Karpas-422 (cell line): ENCODE data around the gene CCDC110. TPM values are rescaled to one million over a fixed set of nuclear protein-coding genes. Genes with fewer than 3 reads are reported as not detected.

Experiments used
- DNase-seq: peaks from one replicate; pipeline ENCODE4 v3.0.0-alpha.2; 2015
- H2AFZ ChIP-seq: fragments of 200-600 bp; sonication (generic); 2 replicates; pipeline ENCODE4 v1.6.1; 2014; ENCODE audit warnings: antibody characterized with exemption, low read length, mixed read lengths
- H3K27ac ChIP-seq: fragments of 200-600 bp; sonication (generic); 2 replicates; pipeline ENCODE4 v1.5.1; 2014; ENCODE audit warnings: mild to moderate bottlenecking, low read length, moderate library complexity
- H3K27me3 ChIP-seq: fragments of 200-600 bp; sonication (generic); 2 replicates; pipeline ENCODE4 v1.6.1; 2014; ENCODE audit warnings: low read length, mixed read lengths
- H3K36me3 ChIP-seq: fragments of 200-600 bp; sonication (generic); 2 replicates; pipeline ENCODE4 v1.6.1; 2014; ENCODE audit warnings: low read length, mixed read lengths; ENCODE audit not compliant: insufficient read depth
- H3K4me1 ChIP-seq: fragments of 200-600 bp; sonication (generic); 2 replicates; pipeline ENCODE4 v1.6.1; 2014; ENCODE audit warnings: mild to moderate bottlenecking, low read length, mixed read lengths
- H3K4me2 ChIP-seq: fragments of 200-600 bp; sonication (generic); 2 replicates; pipeline ENCODE4 v1.6.1; 2014; ENCODE audit warnings: low read length, low read depth, mild to moderate bottlenecking; ENCODE audit not compliant: poor library complexity, severe bottlenecking
- H3K4me3 ChIP-seq: fragments of 200-600 bp; sonication (generic); 2 replicates; pipeline ENCODE4 v1.5.1; 2014; ENCODE audit warnings: mild to moderate bottlenecking, antibody characterized with exemption, low read length, mixed read lengths
- H3K79me2 ChIP-seq: fragments of 200-600 bp; sonication (generic); 2 replicates; pipeline ENCODE4 v1.6.1; 2014; ENCODE audit warnings: mild to moderate bottlenecking, low read length, mixed read lengths
- H3K9ac ChIP-seq: fragments of 200-600 bp; sonication (generic); 2 replicates; pipeline ENCODE4 v1.6.0; 2014; ENCODE audit warnings: low read length
- H3K9me2 ChIP-seq: fragments of 200-600 bp; sonication (generic), shearing (Covaris generic); replicated peaks from 2 replicates; pipeline ENCODE4 v1.6.0; 2014; ENCODE audit warnings: mild to moderate bottlenecking, low read length, moderate library complexity; ENCODE audit not compliant: insufficient read depth
- H3K9me3 ChIP-seq: fragments of 300-700, 200-600 bp; sonication (generic); 2 replicates; pipeline ENCODE4 v1.6.1; 2014; ENCODE audit warnings: low read length, mixed read lengths
- H4K20me1 ChIP-seq: fragments of 200-600 bp; sonication (generic); 2 replicates; pipeline ENCODE4 v1.6.1; 2014; ENCODE audit warnings: mild to moderate bottlenecking, antibody characterized with exemption, low read length, low read depth; ENCODE audit not compliant: insufficient read depth
- total RNA-seq: library from RNA; depleted of rRNA; stranded (reverse); fragments of >200 nt; shearing (Covaris generic); gene quantifications from 2 replicates; pipeline ENCODE4 v1.2.3, GENCODE V29; 2014; ENCODE audit warnings: low replicate concordance

CCDC110 gene
- total RNA-seq, 1 experiment from 2014 or later = 2.2 TPM

DNA sequence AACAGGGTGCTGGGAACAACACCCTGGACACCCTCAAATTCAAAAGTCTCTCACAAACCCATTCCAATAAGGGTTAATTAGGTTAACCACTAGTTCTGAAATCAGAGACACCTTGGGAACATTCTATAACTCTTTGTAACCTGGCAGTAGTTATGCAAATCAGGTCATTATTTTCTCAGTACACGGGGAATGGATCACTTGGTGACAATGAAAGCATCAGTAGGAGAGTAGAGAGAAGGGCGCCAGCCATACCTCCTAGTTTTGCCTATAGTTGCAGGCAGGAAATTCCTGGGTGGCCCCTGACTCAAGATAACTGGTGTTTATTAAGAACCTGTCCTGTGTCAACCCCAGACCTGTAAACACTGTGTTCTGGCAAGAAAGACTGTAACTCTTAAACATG lies 2.5 kb downstream of the CCDC110 start:
- Histone ChIP-seq H3K9ac (no peak overlapping the region), H3K4me3 (no peak overlapping the region), H3K4me2 (no peak overlapping the region), H4K20me1 (no peaks in the 10 kb centered on the region), H3K4me1 (peaks cover 17% of the 10 kb centered on the region), H3K9me2 (no peaks in the 10 kb centered on the region), H2AFZ (no peak overlapping the region), H3K9me3 (no peaks in the 10 kb centered on the region), H3K36me3 (no peaks in the 10 kb centered on the region), H3K27me3 (no peaks in the 10 kb centered on the region), H3K27ac (no peak overlapping the region), H3K79me2 (no peaks in the 10 kb centered on the region)
- no peak for DNase-seq

DNA sequence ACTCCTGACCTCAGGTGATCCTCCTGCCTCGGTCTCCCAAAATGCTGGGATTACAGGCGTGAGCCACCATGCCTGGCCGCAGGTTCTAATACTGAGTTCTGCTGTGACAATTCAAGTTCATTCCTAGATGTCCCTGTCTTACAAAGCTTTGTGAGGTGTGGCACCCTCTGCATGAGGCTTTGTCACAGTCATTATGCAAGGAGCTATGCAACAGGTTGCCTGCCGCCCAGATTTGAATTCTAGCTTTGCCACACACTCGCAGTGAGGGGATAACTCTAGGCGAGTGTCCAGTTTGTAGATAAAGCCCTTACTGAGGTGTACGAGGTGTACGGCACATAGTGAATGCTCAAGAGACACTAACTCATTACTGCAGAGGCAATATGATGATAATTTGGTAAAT lies 3.5 kb downstream of the CCDC110 start:
- no peak for DNase-seq

GRCh38 chr4:185467101-185467500 lies 4.4 kb downstream of the CCDC110 start:
- no peak overlapping the region for H3K4me3 ChIP-seq
- no peak for DNase-seq
- no peak overlapping the region for H2AFZ ChIP-seq
- no peak overlapping the region for H3K4me2 ChIP-seq
- H3K9me2 ChIP-seq = no peaks in the 10 kb centered on the region
- no peaks in the 10 kb centered on the region for H3K9me3 ChIP-seq
- H3K9ac ChIP-seq = no peak overlapping the region
- no peak overlapping the region for H3K27ac ChIP-seq
- H3K27me3 ChIP-seq = no peaks in the 10 kb centered on the region
- no peaks in the 10 kb centered on the region for H3K36me3 ChIP-seq
- peaks cover 15% of the 10 kb centered on the region for H3K4me1 ChIP-seq
- H4K20me1 ChIP-seq = no peaks in the 10 kb centered on the region
- H3K79me2 ChIP-seq = no peaks in the 10 kb centered on the region

More for the DNA sequence above, 3.5 kb downstream of the CCDC110 start:
- no peak overlapping the region for H3K4me2 ChIP-seq
- no peak overlapping the region for H3K27ac ChIP-seq
- no peak overlapping the region for H2AFZ ChIP-seq
- no peak overlapping the region for H3K4me3 ChIP-seq
- H3K4me1 ChIP-seq = peaks cover 17% of the 10 kb centered on the region
- H3K9ac ChIP-seq = no peak overlapping the region
- H3K79me2 ChIP-seq = no peaks in the 10 kb centered on the region
- no peaks in the 10 kb centered on the region for H3K36me3 ChIP-seq
- H3K9me2 ChIP-seq = no peaks in the 10 kb centered on the region
- H4K20me1 ChIP-seq = no peaks in the 10 kb centered on the region
- no peaks in the 10 kb centered on the region for H3K9me3 ChIP-seq
- H3K27me3 ChIP-seq = no peaks in the 10 kb centered on the region

GRCh38 chr4:185465707-185466106 lies 5.8 kb downstream of the CCDC110 start:
- H3K4me2 ChIP-seq = no peak overlapping the region
- H3K27ac ChIP-seq = no peak overlapping the region
- no peaks in the 10 kb centered on the region for H3K9me3 ChIP-seq
- no peak overlapping the region for H3K4me3 ChIP-seq
- no peaks in the 10 kb centered on the region for H4K20me1 ChIP-seq
- peaks cover 8% of the 10 kb centered on the region for H3K4me1 ChIP-seq
- DNase-seq = no peak
- no peaks in the 10 kb centered on the region for H3K9me2 ChIP-seq
- H2AFZ ChIP-seq = no peak overlapping the region
- no peak overlapping the region for H3K9ac ChIP-seq
- no peaks in the 10 kb centered on the region for H3K36me3 ChIP-seq
- H3K79me2 ChIP-seq = no peaks in the 10 kb centered on the region
- no peaks in the 10 kb centered on the region for H3K27me3 ChIP-seq

DNA sequence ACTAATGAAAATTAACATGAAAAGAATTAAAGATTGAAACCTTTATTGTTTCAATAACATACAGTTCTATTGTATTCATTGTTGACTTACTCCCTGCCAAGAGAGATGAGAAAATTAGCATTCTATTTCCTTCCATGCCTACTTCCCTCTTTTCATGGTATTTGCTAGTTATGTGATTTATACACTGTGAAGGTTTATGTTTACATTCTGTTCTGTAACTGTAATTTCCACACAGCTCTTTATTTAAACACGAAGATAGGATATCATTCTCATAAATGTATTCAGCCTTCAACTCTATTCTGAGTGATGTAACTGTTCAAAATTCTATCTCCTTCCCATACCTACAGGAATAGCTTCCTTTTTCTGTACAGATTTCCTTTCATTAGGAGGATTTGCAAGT lies 6.6 kb downstream of the CCDC110 start:
- DNase-seq = no peak
- no peaks in the 10 kb centered on the region for H3K79me2 ChIP-seq
- no peaks in the 10 kb centered on the region for H3K9me3 ChIP-seq
- no peak overlapping the region for H3K27ac ChIP-seq
- H3K27me3 ChIP-seq = no peaks in the 10 kb centered on the region
- H2AFZ ChIP-seq = no peak overlapping the region
- H3K36me3 ChIP-seq = no peaks in the 10 kb centered on the region
- H3K9ac ChIP-seq = no peak overlapping the region
- H4K20me1 ChIP-seq = no peaks in the 10 kb centered on the region
- no peak overlapping the region for H3K4me2 ChIP-seq
- H3K4me3 ChIP-seq = no peak overlapping the region
- peaks cover under 1% of the 10 kb centered on the region for H3K4me1 ChIP-seq
- no peaks in the 10 kb centered on the region for H3K9me2 ChIP-seq

DNA sequence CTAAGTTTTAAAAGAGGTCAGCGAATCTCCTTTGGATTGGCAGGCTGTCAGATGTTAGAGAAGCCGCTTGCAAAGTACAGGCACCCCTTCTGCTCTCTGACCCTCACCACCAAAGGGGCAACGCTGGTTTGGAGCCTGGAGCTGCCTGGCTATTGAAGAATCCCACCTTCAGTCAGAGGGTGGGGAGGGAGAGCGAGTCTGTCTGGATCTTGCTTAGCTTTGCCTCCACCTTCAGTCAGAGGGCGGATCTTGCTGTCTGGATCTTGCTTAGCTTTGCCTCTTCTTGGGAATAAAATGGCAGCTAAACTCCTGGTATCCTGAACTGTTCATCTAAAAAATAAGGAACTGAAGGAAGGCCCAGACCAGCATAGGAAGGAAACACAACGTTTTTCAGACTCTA lies 7.3 kb downstream of the CCDC110 start:
- Histone ChIP-seq H3K4me2 (no peak overlapping the region), H3K9me3 (no peaks in the 10 kb centered on the region), H3K27ac (no peak overlapping the region), H3K9me2 (no peaks in the 10 kb centered on the region), H3K36me3 (no peaks in the 10 kb centered on the region), H3K4me1 (no peaks in the 10 kb centered on the region), H3K79me2 (no peaks in the 10 kb centered on the region), H2AFZ (no peak overlapping the region), H3K9ac (no peak overlapping the region), H4K20me1 (no peaks in the 10 kb centered on the region), H3K27me3 (no peaks in the 10 kb centered on the region), H3K4me3 (no peak overlapping the region)
- no peak for DNase-seq

GRCh38 chr4:185463541-185463940 lies 8.0 kb downstream of the CCDC110 start:
- no peak overlapping the region for H3K4me2 ChIP-seq
- no peaks in the 10 kb centered on the region for H3K36me3 ChIP-seq
- H3K27ac ChIP-seq = no peak overlapping the region
- no peaks in the 10 kb centered on the region for H4K20me1 ChIP-seq
- H3K4me1 ChIP-seq = no peaks in the 10 kb centered on the region
- H3K9me3 ChIP-seq = no peaks in the 10 kb centered on the region
- no peaks in the 10 kb centered on the region for H3K27me3 ChIP-seq
- H2AFZ ChIP-seq = no peak overlapping the region
- no peak overlapping the region for H3K9ac ChIP-seq
- no peak overlapping the region for H3K4me3 ChIP-seq
- no peaks in the 10 kb centered on the region for H3K79me2 ChIP-seq
- DNase-seq = no peak
- no peaks in the 10 kb centered on the region for H3K9me2 ChIP-seq

DNA sequence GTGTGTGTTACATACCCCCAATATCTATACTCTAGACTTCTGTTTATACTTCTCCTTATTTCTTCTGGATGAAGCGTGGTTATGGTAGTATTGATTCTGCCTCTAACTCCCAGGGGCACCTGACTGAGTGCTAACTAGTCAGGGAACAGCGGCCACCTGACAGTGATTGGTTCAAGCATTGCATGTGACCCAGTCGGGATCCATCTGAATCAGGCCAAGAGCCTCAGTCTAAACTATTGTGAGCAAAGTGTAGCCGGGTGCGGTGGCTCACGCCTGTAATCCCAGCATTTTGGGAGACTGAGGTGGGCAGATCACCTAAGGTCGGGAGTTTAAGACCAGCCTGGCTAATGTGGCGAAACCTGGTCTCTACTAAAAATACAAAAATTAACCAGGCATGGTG lies 10.0 kb downstream of the CCDC110 start:
- Histone ChIP-seq H3K27ac (no peak overlapping the region), H3K9ac (no peak overlapping the region)
- DNase-seq = no peak

GRCh38 chr4:185457136-185457535 lies 14.4 kb downstream of the CCDC110 start:
- H3K9me2 ChIP-seq = no peaks in the 10 kb centered on the region
- H3K27ac ChIP-seq = no peak overlapping the region
- H3K9ac ChIP-seq = no peak overlapping the region
- no peaks in the 10 kb centered on the region for H3K27me3 ChIP-seq
- DNase-seq = no peak
- H2AFZ ChIP-seq = no peak overlapping the region
- H3K4me3 ChIP-seq = no peak overlapping the region
- H3K4me1 ChIP-seq = no peaks in the 10 kb centered on the region
- no peaks in the 10 kb centered on the region for H3K36me3 ChIP-seq
- no peaks in the 10 kb centered on the region for H3K9me3 ChIP-seq
- H3K79me2 ChIP-seq = no peaks in the 10 kb centered on the region
- no peak overlapping the region for H3K4me2 ChIP-seq
- H4K20me1 ChIP-seq = no peaks in the 10 kb centered on the region

More for the DNA sequence above, 10.0 kb downstream of the CCDC110 start:
- no peak overlapping the region for H3K4me2 ChIP-seq
- no peak overlapping the region for H3K4me3 ChIP-seq
- no peak overlapping the region for H2AFZ ChIP-seq
- no peaks in the 10 kb centered on the region for H3K36me3 ChIP-seq
- H3K27me3 ChIP-seq = no peaks in the 10 kb centered on the region
- no peaks in the 10 kb centered on the region for H3K9me2 ChIP-seq
- H3K79me2 ChIP-seq = no peaks in the 10 kb centered on the region
- H3K9me3 ChIP-seq = no peaks in the 10 kb centered on the region
- no peaks in the 10 kb centered on the region for H3K4me1 ChIP-seq
- H4K20me1 ChIP-seq = no peaks in the 10 kb centered on the region
